Measurements from ENCODE around the gene CUX1.

DNA sequence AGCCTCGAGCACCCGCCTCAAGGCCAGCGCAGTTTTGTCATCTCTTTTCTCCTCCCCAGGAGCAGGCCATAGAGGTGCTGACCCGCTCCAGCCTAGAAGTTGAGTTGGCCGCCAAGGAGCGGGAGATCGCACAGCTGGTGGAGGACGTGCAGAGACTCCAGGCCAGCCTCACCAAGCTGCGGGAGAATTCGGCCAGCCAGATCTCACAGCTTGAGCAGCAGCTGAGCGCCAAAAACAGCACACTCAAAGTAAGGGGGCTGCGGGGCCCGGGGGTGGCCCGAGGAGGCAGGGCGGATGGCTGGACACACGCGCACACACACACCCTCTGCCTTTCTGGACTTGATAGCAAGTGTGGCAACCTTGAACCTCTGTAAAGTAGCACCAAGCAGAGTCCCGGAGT, 361.0 kb downstream of the CUX1 start:
- TF ChIP-seq, protein P1, sequence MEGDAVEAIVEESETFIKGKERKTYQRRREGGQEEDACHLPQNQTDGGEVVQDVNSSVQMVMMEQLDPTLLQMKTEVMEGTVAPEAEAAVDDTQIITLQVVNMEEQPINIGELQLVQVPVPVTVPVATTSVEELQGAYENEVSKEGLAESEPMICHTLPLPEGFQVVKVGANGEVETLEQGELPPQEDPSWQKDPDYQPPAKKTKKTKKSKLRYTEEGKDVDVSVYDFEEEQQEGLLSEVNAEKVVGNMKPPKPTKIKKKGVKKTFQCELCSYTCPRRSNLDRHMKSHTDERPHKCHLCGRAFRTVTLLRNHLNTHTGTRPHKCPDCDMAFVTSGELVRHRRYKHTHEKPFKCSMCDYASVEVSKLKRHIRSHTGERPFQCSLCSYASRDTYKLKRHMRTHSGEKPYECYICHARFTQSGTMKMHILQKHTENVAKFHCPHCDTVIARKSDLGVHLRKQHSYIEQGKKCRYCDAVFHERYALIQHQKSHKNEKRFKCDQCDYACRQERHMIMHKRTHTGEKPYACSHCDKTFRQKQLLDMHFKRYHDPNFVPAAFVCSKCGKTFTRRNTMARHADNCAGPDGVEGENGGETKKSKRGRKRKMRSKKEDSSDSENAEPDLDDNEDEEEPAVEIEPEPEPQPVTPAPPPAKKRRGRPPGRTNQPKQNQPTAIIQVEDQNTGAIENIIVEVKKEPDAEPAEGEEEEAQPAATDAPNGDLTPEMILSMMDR (conservative IDR thresholded peaks at IDR 0.05 in 1 of 2, IDR thresholded peaks at IDR 0.05 in 1 of 2; ENCODE audit: low read depth in 1 of 2, low read length in 2 of 2): no peak
- TF ChIP-seq EZH2 (IDR thresholded peaks at IDR 0.05; ENCODE audit: low read length, missing control alignments): no peak

Measured in fibroblast of lung (primary cell).